Measurements from ENCODE around the gene ERAL1.

- no peak for TF ChIP-seq POLR2A (IDR thresholded peaks at IDR 0.05; ENCODE audit: low read depth, low read length)
- no peak for TF ChIP-seq RFX5 (IDR thresholded peaks at IDR 0.05; ENCODE audit: low read depth, low read length)
- no peak for TF ChIP-seq CTCF (conservative IDR thresholded peaks at IDR 0.05; ENCODE audit: low read depth, low read length)
- no peak for TF ChIP-seq RCOR1 (IDR thresholded peaks at IDR 0.05; ENCODE audit: insufficient replicate concordance, low read length)
Observed at GRCh38 chr17:28871056-28871579, 16.3 kb downstream of the ERAL1 start.
